RWPE1 (cell line): Measurements from ENCODE around the gene SLC2A11.
"Not testable (repeated sequence)": the region's sequence is repeated elsewhere in the genome, so short reads cannot be mapped to it uniquely, and the experiment has no call there.

Source experiments
- CTCF ChIA-PET: fragments of 350-600 bp; sonication (Branson Sonifier 250); formaldehyde crosslinking; extraction: SDS; loops from one replicate; lab custom pipeline; 2021; lab: Yijun Ruan, JAX
- POLR2A ChIA-PET: fragments of 400-600 bp; formaldehyde crosslinking; extraction: SDS; loops from one replicate; lab custom pipeline; 2020; ENCODE audit warnings: antibody characterized with exemption; ENCODE audit not compliant: low non-redundant PET; lab: Yijun Ruan, JAX
- DNase-seq: peaks from one replicate; pipeline ENCODE4 v3.0.0; 2012; ENCODE audit warnings: low spot score
- H3K27ac ChIP-seq: fragments of 450-650 bp; 2 replicates; pipeline ENCODE4 v1.5.1; 2017
- CTCF ChIP-seq: fragments of 450-650 bp; conservative IDR thresholded peaks from 2 replicates; pipeline ENCODE4 v1.5.1; 2017; ENCODE audit warnings: low read depth, mild to moderate bottlenecking

SLC2A11 gene

GRCh38 chr22:23901600-23901999, 43.9 kb downstream of the SLC2A11 start:
- H3K27ac ChIP-seq: no peak overlapping the region
- no peak for TF ChIP-seq CTCF
- ChIA-PET POLR2A (no interaction called here), CTCF (no interaction called here)
- DNase-seq: no peak

- DNase-seq: peak; percentile 69
- peak overlapping the region; percentile 83 for H3K27ac ChIP-seq
- ChIA-PET CTCF (no interaction called here), POLR2A (interaction anchor here (0.8 to 1.2 kb wide), 2 partner anchors 9 to 10 kb away, joined by 4 read pairs; partner anchors contain the start of gene MIF)
- TF ChIP-seq CTCF: no peak
Observed at GRCh38 chr22:23903328-23903971, 45.8 kb downstream of the SLC2A11 start.

GRCh38 chr22:23904573-23905254, 47.0 kb downstream of the SLC2A11 start:
- POLR2A ChIA-PET: no interaction called here
- TF ChIP-seq CTCF: no peak
- CTCF ChIA-PET: no interaction called here
- no peak for DNase-seq
- peak overlapping the region; percentile 83 for H3K27ac ChIP-seq

- no peak for DNase-seq
- TF ChIP-seq CTCF: no peak
- ChIA-PET POLR2A (no interaction called here), CTCF (no interaction called here)
- H3K27ac ChIP-seq: no peak overlapping the region
Observed at GRCh38 chr22:23906641-23907040, 49.0 kb downstream of the SLC2A11 start.

- H3K27ac ChIP-seq, DNase-seq, CTCF ChIA-PET, POLR2A ChIA-PET: not testable (repeated sequence)
Observed at GRCh38 chr22:23907423-23907822, 49.7 kb downstream of the SLC2A11 start.

GRCh38 chr22:23908587-23909205, 51.0 kb downstream of the SLC2A11 start:
- POLR2A ChIA-PET: no interaction called here
- H3K27ac ChIP-seq: no peak overlapping the region
- DNase-seq: no peak
- CTCF ChIA-PET: no interaction called here
- no peak for TF ChIP-seq CTCF

- TF ChIP-seq CTCF: no peak
- H3K27ac ChIP-seq: no peak overlapping the region
- ChIA-PET POLR2A (no interaction called here), CTCF (no interaction called here)
- no peak for DNase-seq
Observed at GRCh38 chr22:23909296-23909898, 51.7 kb downstream of the SLC2A11 start.
